OCI-LY1 (cell line): ENCODE measurements around the gene CSK.

Source experiments
- CTCF ChIP-seq: fragments of 200-600 bp; sonication (generic), shearing (Covaris generic); IDR thresholded peaks from 2 replicates; pipeline ENCODE4 v1.5.1; 2017; ENCODE audit warnings: mild to moderate bottlenecking, antibody characterized with exemption, low read length, moderate library complexity, mixed read lengths
- EZH2 ChIP-seq: fragments of 200-600 bp; sonication (generic), shearing (Covaris generic); IDR thresholded peaks from 2 replicates; pipeline ENCODE4 v1.8.0; 2017; ENCODE audit warnings: borderline replicate concordance, mixed run types, mild to moderate bottlenecking, antibody characterized with exemption, low read length, moderate library complexity, mixed read lengths

GRCh38 chr15:74795966-74796625 lies 14.2 kb downstream of the CSK start:
- TF ChIP-seq CTCF (no peak), EZH2 (no peak)
